Coronary artery (tissue), 2 donors: ENCODE data around the gene ARHGAP44.
A peak's percentile ranks its signal among the peaks of the same experiment; 100 is the strongest.
"Not testable (repeated sequence)": the region's sequence is repeated elsewhere in the genome, so short reads cannot be mapped to it uniquely, and the experiment has no call there.

Experiments used
- DNase-seq: peaks from one replicate; pipeline ENCODE4 v3.0.0-alpha.2; 2017; ENCODE audit warnings: low spot score
- H3K27ac ChIP-seq, 2 donors: fragments of 200-600 bp; sonication (generic); one replicate each; pipeline ENCODE4 v1.5.1; 2016 to 2019
- H3K4me3 ChIP-seq: fragments of 200-600 bp; sonication (generic); 2 replicates; pipeline ENCODE4 v1.5.1; 2016; ENCODE audit warnings: mild to moderate bottlenecking, moderate library complexity
- TF ChIP-seq, protein P1 (sequence below): fragments of 200-600 bp; sonication (generic); IDR thresholded peaks from one replicate; pipeline ENCODE4 v1.5.1; 2019; ENCODE audit warnings: antibody characterized with exemption

ARHGAP44 gene

DNA sequence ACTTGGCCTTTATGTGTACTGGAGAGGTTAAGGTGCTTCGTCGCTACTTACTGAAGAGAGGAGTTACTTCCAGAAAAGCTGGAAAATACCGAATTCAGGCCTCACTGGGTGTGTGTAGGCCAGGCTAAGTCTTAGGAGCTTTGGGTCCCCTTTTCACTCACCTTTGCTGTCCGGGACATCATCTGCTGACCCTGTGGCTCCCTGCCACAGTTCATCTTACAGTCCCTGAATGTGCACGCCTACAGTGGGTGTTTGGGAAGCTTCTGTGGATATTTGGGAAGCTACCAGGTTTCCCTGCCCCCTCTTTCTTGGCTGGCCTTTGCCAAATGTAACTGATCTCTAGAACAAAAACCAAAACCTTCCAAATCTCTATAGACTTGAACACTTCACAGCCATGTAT, 177.1 kb downstream of the ARHGAP44 start:
- Histone ChIP-seq H3K27ac (no peak overlapping the region), H3K4me3 (no peak overlapping the region)
- TF ChIP-seq, protein P1, sequence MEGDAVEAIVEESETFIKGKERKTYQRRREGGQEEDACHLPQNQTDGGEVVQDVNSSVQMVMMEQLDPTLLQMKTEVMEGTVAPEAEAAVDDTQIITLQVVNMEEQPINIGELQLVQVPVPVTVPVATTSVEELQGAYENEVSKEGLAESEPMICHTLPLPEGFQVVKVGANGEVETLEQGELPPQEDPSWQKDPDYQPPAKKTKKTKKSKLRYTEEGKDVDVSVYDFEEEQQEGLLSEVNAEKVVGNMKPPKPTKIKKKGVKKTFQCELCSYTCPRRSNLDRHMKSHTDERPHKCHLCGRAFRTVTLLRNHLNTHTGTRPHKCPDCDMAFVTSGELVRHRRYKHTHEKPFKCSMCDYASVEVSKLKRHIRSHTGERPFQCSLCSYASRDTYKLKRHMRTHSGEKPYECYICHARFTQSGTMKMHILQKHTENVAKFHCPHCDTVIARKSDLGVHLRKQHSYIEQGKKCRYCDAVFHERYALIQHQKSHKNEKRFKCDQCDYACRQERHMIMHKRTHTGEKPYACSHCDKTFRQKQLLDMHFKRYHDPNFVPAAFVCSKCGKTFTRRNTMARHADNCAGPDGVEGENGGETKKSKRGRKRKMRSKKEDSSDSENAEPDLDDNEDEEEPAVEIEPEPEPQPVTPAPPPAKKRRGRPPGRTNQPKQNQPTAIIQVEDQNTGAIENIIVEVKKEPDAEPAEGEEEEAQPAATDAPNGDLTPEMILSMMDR, result no peak
- DNase-seq, result no peak

- Histone ChIP-seq H3K4me3 (no peak overlapping the region), H3K27ac (no peak overlapping the region)
- DNase-seq, result no peak
- TF ChIP-seq, protein P1, result no peak
Measured at GRCh38 chr17:12967962-12968361, 178.7 kb downstream of the ARHGAP44 start.

- TF ChIP-seq, protein P1, result no peak
- no peak for DNase-seq
- peak overlapping the region; percentile 71 for H3K4me3 ChIP-seq
- no peak overlapping the region for H3K27ac ChIP-seq
Measured at GRCh38 chr17:12973496-12974004, 184.3 kb downstream of the ARHGAP44 start.

- TF ChIP-seq, protein P1, result no peak
- H3K4me3 ChIP-seq, result peak overlapping the region; percentile 71
- H3K27ac ChIP-seq, result peak overlapping the region in 1 of 2 donors; percentile 22
- DNase-seq, result no peak
Measured at GRCh38 chr17:12974005-12974531, 184.8 kb downstream of the ARHGAP44 start.

DNA sequence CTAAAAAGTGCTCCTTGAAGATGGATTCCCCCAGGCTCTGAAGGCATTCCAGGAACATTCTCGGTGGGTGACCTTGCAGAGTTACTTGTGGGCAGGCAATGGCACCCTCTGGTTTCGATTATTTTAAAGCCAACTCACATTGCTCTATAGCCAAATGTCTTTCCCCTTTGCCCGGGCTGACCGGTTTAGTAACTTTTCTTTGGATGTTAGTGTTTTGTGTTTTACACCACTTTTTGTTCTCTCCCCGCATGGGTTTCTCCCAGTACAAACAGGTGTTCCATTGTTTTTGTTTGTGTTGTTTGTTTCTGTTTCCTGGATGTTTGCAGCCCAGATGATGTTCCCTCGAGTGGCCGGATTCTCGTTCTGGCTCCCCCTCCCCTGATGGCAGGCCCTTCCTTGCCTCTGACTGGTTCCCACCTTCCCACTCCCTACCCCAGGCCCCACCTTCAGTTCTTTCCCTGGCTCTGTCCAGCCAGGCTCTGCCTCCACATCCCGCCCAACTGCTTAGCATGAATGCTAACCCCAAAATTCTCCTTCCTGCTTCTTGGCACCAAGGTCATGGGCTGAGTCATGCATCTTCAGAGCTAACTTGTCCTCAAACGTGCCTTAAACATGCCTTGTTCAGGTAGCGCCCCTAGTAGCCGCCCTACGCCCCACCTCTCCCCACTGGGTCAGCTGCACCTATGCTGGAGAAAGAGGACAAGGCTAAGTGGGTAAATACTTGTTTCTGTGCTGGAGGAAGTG, 187.9 kb downstream of the ARHGAP44 start:
- H3K27ac ChIP-seq, result no peak overlapping the region
- no peak overlapping the region for H3K4me3 ChIP-seq
- TF ChIP-seq, protein P1, result no peak
- DNase-seq, result no peak

DNA sequence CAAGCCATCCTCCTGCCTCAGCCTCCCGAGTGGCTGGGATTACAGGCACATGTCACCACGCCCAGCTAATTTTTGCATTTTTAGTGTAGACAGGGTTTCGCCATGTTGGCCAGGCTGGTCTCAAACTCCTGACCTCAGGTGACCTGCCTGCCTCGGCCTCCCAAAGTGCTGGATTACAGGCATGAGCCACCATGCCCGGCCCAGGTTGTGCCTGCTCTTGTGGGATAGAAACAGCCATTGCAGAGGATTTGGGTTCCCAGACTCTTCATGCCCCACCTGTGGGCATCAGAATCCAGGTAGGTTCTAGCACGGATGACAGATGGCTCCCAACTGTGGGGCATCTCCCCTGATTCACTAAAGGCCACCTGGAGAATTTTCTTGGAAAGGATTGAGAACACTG, 189.5 kb downstream of the ARHGAP44 start:
- H3K4me3 ChIP-seq, H3K27ac ChIP-seq, DNase-seq: not testable (repeated sequence)

GRCh38 chr17:12979246-12979645, 189.9 kb downstream of the ARHGAP44 start:
- TF ChIP-seq, protein P1, result no peak
- no peak overlapping the region for H3K4me3 ChIP-seq
- no peak overlapping the region for H3K27ac ChIP-seq
- DNase-seq, result no peak
